RWPE1 (cell line): ENCODE measurements around the gene OR52W1.

Source experiments
- CTCF ChIA-PET: fragments of 350-600 bp; sonication (Branson Sonifier 250); formaldehyde crosslinking; extraction: SDS; loops from one replicate; lab custom pipeline; 2021; lab: Yijun Ruan, JAX
- POLR2A ChIA-PET: fragments of 400-600 bp; formaldehyde crosslinking; extraction: SDS; loops from one replicate; lab custom pipeline; 2020; ENCODE audit warnings: antibody characterized with exemption; ENCODE audit not compliant: low non-redundant PET; lab: Yijun Ruan, JAX
- DNase-seq: peaks from one replicate; pipeline ENCODE4 v3.0.0; 2012; ENCODE audit warnings: low spot score
- H3K27ac ChIP-seq: fragments of 450-650 bp; 2 replicates; pipeline ENCODE4 v1.5.1; 2017
- TF ChIP-seq, protein P1 (sequence below): fragments of 450-650 bp; conservative IDR thresholded peaks from 2 replicates; pipeline ENCODE4 v1.5.1; 2017; ENCODE audit warnings: low read depth, mild to moderate bottlenecking

OR52W1 gene

DNA sequence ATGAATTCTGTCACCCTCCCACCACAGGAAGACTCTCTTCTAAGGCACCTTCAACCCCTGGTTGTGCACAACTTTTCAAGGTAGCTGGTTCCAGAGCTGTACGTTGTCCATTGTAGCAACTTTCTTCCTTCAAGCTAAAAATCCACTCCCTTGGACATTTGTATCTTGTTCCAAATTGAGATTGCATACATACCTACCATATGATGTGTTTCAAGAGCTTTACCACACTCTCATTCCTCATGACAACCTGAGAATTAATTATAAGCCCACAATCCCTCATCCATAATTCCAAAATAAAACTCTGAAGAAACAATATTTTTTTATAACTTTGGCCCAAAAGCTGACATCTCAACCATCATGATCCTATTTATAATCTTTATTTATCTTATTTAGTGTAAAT, 3.0 kb downstream of the OR52W1 start:
- TF ChIP-seq, protein P1, sequence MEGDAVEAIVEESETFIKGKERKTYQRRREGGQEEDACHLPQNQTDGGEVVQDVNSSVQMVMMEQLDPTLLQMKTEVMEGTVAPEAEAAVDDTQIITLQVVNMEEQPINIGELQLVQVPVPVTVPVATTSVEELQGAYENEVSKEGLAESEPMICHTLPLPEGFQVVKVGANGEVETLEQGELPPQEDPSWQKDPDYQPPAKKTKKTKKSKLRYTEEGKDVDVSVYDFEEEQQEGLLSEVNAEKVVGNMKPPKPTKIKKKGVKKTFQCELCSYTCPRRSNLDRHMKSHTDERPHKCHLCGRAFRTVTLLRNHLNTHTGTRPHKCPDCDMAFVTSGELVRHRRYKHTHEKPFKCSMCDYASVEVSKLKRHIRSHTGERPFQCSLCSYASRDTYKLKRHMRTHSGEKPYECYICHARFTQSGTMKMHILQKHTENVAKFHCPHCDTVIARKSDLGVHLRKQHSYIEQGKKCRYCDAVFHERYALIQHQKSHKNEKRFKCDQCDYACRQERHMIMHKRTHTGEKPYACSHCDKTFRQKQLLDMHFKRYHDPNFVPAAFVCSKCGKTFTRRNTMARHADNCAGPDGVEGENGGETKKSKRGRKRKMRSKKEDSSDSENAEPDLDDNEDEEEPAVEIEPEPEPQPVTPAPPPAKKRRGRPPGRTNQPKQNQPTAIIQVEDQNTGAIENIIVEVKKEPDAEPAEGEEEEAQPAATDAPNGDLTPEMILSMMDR, result no peak
- CTCF ChIA-PET, result interaction anchor here (0.7 kb wide), 1 partner anchor 672 kb away, joined by 3 read pairs; no protein-coding TSS in a partner anchor
- POLR2A ChIA-PET, result no interaction called here
- H3K27ac ChIP-seq, result no peak overlapping the region
- no peak for DNase-seq

DNA sequence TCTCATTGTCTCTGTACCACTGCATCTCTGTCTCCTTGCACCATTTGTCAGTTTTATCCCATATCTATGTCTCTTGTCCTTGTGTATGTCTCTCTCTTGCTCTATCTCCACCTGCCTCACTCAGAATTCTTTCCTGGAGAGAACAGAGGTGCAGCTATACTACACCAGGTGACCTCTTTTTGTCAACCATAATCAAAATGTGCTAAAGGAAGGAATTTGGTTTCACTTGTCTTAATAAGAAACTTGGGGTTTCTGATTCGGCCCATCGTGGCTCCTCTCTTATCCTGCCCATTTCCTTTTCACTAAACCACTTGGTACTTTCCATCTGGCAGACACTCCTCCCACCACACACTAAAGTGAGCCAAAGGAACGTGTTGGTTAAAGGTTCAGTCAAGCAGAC, 4.3 kb downstream of the OR52W1 start:
- DNase-seq, result no peak
- TF ChIP-seq, protein P1, result no peak
- no peak overlapping the region for H3K27ac ChIP-seq
- ChIA-PET POLR2A (no interaction called here), CTCF (interaction anchor here (0.6 kb wide), 1 partner anchor 73 kb away, joined by 3 read pairs; no protein-coding TSS in a partner anchor)

DNA sequence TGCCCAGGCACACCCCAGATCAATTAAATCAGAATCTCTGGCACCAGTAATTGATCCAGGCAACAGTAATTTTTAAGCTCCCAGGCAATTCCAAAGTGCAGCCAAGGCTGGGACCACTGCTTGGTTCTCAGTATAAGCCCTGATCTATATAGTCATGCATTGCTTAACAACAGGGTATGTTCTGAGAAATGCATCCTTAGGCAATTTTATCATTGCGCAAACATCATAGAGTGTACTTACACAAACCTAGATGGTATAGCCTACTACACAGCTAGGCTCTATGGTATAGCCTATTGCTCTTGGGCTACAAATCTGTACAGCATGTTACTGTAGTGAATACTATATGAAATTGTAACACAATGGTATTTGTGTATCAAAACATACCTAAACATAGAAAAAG, 5.7 kb downstream of the OR52W1 start:
- TF ChIP-seq, protein P1, result no peak
- ChIA-PET POLR2A (no interaction called here), CTCF (interaction anchor here (0.6 to 1.0 kb wide), 2 partner anchors 110 to 357 kb away, joined by 3 to 4 read pairs; no protein-coding TSS in a partner anchor)
- H3K27ac ChIP-seq, result no peak overlapping the region
- DNase-seq, result no peak

DNA sequence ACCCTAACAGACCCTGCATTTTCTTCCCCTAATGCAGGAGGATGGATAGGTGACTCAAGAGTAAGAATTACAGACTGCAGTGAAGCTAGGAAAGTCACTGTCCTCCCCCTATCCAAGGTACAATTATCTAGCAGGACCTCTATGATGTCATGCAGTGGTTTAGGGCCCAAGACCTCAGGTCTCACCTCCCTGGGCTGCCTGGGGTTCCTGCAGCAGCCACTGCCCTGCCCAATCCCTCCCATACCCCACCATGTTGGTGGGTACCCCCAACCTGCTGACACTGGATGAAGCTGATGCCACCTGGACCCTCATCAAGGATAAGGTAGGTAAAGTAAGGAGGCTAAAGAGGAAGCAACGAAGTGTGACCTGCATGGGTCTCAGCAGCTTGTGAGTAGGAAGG, 6.3 kb downstream of the OR52W1 start, which contains the start of gene C11orf42:
Gene C11orf42 (plus strand): TSS at position 192 of the 400 bp plus-strand sequence. CDS start 59 bp downstream, at position 251.
- ChIA-PET POLR2A (no interaction called here), CTCF (interaction anchor here (0.5 to 0.6 kb wide), 2 partner anchors 72 to 163 kb away, joined by 3 to 4 read pairs; no protein-coding TSS in a partner anchor)
- H3K27ac ChIP-seq, result no peak within 1 kb of the TSS
- TF ChIP-seq, protein P1, result no peak
- no peak for DNase-seq

DNA sequence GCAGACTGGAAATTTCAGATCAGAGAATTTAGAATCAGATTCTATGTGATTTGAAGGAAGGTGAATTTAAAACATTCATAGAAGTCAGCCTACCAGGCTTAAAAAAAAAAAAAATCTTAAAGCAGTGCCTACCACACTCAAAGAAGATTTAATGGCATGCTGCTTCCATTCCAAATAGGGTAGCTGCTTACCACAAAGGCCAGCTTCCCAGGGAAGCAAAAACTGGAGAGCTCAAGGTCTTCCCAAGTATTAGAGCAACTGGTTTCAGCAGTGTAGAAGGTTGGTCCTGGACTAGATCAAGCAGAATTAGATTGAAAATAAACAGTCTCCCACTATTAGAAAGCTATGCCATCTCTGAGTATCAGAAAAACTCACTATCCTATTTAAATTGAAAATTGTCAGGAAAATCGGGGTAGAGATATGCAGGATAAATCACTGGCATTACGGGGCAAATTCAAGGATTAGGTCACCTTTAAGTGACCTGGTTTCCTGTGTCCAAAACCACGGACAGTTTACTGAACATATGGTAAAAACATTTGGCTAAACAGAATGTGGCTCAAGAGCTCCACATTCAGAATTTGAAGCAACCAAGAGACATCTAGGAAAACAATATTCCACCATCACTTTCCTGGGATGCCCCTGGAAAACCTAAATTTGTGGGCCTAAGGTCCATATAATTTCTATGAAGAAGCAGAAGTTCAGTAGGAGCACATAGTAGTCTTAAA, 7.6 kb downstream of the OR52W1 start:
- ChIA-PET POLR2A (no interaction called here), CTCF (interaction anchor here (0.6 to 1.0 kb wide), 3 partner anchors 147 to 315 kb away, joined by 3 read pairs; no protein-coding TSS in a partner anchor)
- TF ChIP-seq, protein P1, result no peak
- no peak overlapping the region for H3K27ac ChIP-seq
- DNase-seq, result no peak

DNA sequence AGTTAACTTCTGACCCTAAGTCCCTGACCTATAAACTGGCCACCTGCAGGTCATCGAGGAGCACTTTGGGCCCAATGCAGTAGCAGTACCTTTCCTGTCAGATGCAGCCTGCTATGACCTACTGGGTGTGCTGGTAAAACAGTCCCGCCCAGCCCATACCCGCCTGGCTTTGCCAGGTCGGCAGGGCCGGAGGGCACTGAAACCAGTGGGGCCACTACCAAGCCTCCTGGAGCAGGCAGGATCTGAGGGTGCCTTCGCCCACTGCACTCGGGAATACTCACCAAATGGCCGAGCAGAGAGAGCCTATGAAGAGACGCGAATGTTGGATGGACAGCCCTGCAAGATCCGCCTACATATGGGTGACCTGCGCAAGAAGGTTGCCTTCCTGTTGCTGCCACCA, 10.8 kb downstream of the OR52W1 start:
- ChIA-PET POLR2A (no interaction called here), CTCF (no interaction called here)
- TF ChIP-seq, protein P1, result no peak
- H3K27ac ChIP-seq, result no peak overlapping the region
- no peak for DNase-seq
